GM12878 (cell line): ENCODE results near the gene INO80E.

Source experiments
- EP300 ChIP-seq, 2 experiments: fragments of 150-350 bp in 1 of 2; IDR thresholded peaks; 2 replicates each; pipeline ENCODE4 v1.6.1; 2011 to 2012; ENCODE audit warnings: low read depth in 2 of 2, low read length in 2 of 2, borderline replicate concordance in 1 of 2, improper control_type of control experiment in 1 of 2, inconsistent platforms in 1 of 2; ENCODE audit not compliant: control insufficient read depth in 1 of 2
- POLR2A ChIP-seq: IDR thresholded peaks from 2 replicates; pipeline ENCODE4 v1.6.1; 2011; ENCODE audit warnings: low read depth, mild to moderate bottlenecking, low read length

- TF ChIP-seq POLR2A (no peak), EP300 (IDR thresholded peaks at IDR 0.05; ENCODE audit: borderline replicate concordance in 1 of 2, control insufficient read depth in 1 of 2, low read depth in 2 of 2, low read length in 2 of 2) (no peak)
Observed at GRCh38 chr16:30023586-30023985, 27.5 kb downstream of the INO80E start.
